NCI-H345 treated with DMSO at 0.1 percent for 48 hours (cell line): Measurements from ENCODE around the gene EEIG1.
A peak's percentile ranks its signal among the peaks of the same experiment; 100 is the strongest.
"Not testable (repeated sequence)": the region's sequence is repeated elsewhere in the genome, so short reads cannot be mapped to it uniquely, and the experiment has no call there.

ENCODE experiments used
- DNase-seq: peaks from one replicate; lab custom pipeline; 2025; ENCODE audit not compliant: unreplicated experiment; lab: John Stamatoyannopoulos, UW

The EEIG1 gene

GRCh38 chr9:127980706-127981558 lies at the start of gene EEIG1:
EEIG1 (minus strand) TSS chr9:127980989; CDS start chr9:127980137, 852 bp downstream.
- DNase-seq: peak; percentile 83

DNA sequence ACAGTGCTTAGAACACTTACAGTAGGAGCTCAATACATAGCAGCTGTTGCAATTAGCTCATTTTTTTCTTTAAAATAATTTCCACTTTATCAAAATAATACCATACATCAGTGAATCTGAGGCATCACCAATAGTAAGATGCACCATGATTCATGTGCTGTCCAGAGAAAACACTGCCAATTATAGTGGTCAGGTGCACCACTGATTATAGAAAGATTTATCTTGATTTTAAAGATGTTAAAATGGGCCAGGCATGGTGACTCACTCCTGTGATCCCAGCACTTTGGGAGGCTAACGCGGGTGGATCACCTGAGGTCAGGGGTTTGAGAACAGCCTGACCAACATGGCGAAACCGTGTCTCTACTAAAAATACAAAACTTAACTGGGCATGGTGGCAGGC lies 46.9 kb upstream of the EEIG1 start:
- DNase-seq: no peak

- no peak for DNase-seq
These were observed 46.2 kb upstream of the EEIG1 start for GRCh38 chr9:128026773-128027541.

GRCh38 chr9:128026255-128026772 lies 45.5 kb upstream of the EEIG1 start:
- DNase-seq: no peak

- DNase-seq: no peak
These were observed 44.9 kb upstream of the EEIG1 start for GRCh38 chr9:128025736-128026135.

DNA sequence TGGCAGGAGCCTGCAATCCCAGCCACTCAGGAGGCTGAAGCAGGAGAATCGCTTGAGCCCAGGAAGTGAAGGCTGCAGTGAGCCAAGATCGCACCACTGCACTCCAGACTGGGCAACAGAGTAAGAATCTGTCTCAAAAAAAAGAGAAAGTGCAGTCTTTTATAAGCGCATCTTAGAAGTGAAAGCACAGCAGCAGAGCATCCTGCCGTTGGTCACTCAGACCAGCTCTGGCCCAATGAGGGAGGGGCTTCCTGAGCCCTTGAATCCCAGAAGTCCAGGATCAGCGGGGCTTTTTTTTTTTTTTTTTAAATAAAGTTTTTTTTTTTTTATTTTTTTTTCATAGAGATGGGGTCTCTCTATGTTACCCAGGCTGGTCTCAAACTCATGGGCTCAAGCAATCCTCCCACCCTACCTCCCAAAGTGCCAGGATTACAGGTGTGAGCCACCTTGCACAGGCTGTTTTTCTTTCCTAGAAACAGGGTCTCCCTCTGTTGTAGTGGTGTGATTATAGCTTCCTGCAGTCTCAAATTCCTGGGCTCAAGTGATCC lies 44.0 kb upstream of the EEIG1 start:
- DNase-seq: no peak

DNA sequence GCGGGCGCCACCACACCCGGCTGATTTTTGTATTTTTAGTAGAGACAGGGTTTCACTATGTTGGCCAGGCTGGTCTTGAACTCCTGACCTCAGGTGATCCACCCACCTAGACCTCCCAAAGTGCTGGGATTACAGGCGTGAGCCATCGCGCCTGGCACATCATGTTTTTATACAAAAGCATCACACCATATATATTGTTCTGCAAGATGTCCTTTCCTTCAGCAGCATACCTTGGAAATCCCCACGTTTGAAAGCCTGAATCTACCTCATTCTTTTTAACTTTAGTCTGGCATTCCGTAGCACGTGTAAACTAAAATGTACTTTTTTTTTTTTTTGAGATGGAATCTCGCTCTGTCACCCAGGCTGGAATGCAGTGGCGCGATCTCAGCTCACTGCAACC lies 42.9 kb upstream of the EEIG1 start:
- DNase-seq: not testable (repeated sequence)

DNA sequence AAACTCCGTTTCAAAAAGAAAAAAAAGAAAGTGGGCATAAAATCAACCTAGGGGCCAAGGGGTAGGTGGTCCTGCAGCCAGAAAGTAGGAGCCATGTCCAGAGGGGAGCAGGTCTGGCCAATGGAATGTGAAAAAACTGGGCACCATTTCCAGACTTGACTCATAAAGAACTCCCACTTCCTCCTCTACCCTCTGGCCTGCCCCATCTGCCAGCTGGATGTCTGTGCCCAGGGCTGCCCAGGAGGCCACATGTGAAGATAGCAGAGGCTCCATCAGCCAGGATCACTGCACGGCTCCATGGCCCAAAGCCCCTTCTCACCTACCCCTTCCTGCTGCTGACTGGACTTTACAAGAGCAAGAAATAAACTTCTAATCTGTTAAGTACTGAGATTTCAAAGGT lies 42.1 kb upstream of the EEIG1 start:
- DNase-seq: no peak

DNA sequence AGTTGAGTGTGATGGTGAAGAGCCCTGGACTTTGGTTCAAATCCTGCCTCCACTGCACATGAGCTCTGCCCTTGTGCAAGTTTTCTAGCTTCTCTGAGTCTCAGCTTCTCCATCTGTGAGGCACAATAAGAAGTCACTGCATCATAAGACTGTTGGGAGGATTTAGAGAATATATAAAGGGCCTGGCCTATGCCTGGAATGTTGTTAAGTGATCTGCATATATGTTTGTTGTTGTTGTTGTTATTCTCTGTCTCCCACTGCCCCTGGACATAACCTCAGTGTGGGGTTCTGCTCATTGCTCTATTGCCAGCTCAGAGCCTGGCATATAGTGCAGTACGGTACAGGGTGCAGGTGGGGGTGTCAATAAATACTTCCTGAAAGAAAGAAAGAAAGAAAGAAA lies 40.3 kb upstream of the EEIG1 start:
- no peak for DNase-seq

GRCh38 chr9:128020692-128021091 lies 39.9 kb upstream of the EEIG1 start:
- DNase-seq: no peak

GRCh38 chr9:128015696-128016095 lies 34.9 kb upstream of the EEIG1 start:
- no peak for DNase-seq

DNA sequence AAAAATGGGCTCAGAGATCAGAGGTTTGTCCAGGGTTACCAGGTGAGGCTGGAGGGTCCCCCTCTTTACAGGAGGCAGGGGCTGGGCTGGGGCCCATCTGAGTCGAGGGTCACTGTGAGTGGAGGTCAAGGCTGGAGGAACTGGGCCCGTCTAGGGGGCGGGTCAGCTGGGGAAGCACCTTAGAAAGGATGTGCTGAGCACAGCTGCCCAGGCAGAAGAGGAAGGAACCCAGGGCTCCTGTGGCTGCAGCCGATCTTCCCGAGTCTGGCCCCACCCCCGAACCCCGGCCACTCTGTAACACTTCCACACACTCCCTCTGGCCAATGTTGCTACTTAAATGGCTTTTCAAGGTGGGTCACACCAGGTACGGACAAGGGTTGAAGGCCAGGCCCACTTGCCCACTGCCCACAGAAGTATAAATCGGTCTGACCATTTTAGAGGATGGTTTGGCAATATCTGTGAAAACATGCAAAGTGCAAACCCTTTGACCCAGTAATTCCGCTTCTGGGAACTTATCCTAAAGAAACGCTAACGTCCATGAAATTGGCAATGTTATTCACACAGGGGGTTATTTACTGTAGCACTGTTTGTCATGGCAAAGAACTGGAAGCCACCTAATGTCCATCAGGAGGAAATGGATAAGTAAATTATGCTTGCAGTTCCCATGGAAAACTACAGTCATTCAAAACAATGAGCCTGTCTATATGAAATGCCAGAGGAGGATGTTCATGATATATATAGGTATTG lies 30.5 kb upstream of the EEIG1 start:
- no peak for DNase-seq

DNA sequence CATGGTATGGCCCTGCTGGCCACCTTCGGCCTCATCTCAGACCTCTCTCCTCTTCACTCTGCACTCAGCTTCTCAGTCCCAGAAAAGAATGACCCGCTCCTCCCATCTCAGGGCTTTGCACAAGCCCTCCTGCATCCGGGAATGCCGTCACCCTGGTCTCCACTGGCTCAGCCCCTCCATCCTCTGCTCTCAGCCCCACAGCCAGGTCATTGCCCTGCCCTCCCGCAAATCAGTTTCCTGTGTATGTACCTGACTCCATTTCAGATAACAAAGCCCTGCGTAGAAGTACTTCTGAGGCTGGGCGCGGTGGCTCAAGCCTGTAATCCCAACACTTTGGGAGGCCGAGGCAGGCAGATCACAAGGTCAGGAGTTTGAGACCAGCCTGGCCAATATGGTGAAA lies 28.9 kb upstream of the EEIG1 start:
- no peak for DNase-seq

GRCh38 chr9:128008171-128008570 lies 27.4 kb upstream of the EEIG1 start:
- DNase-seq: no peak

DNA sequence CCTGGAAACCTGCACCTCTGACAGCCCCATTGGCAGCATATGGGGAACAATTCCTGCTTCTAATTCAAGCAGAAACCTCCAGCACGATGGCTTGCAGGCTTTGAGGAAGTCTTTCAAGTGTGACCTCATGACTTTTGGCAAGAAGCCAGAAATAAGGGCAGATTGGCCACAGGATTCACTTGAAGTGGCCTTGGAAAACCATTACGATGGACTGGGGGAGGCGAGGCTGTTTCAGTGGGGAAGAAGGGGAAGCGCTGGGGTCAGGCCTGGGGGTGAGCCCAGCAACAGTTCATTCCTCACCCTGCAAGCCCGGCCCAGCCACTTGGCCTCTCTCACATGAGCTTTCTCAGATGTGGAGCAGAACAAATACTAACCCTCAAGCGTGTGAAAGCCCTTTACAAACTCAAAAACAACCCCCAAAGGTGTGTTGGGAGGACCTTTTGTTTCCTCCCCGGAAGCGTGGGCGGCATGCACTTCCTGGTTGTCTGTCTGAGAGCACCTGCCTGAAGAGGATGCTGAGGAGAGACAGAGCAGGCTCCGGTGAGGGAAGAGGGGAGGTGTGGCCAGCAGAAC lies 26.9 kb upstream of the EEIG1 start:
- no peak for DNase-seq

DNA sequence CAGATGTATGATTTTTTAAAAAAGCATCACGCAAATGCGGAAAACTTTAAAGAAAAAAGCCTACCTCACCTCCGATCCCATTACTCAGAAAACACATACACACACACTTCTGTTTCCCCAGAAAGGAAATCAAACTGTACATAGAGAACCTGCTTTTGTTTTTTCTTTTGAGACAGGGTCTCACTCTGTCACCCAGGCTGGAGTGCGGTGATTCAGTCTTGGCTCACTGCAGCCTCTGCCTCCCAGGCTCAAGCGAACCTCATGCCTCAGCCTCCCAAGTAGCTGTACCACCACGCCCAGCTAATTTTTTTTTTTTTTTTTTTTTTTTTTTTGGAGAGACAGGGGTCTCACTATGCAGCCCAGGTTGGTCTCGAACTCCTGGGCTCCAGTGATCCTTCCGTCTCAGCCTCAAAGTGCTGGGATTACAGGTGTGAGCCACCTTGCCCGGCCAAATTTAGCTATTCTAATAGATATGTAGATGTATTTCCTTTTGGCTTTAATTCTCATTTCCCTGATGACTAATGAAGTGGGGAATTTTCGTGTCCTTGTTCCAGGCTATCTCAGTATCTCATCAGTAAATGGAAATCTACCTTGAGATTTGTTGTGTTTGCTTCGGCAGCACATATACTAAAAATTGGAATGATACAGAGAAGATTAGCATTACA lies 25.7 kb upstream of the EEIG1 start:
- DNase-seq: no peak

- DNase-seq: no peak
These were observed 25.1 kb upstream of the EEIG1 start for GRCh38 chr9:128005923-128006322.

DNA sequence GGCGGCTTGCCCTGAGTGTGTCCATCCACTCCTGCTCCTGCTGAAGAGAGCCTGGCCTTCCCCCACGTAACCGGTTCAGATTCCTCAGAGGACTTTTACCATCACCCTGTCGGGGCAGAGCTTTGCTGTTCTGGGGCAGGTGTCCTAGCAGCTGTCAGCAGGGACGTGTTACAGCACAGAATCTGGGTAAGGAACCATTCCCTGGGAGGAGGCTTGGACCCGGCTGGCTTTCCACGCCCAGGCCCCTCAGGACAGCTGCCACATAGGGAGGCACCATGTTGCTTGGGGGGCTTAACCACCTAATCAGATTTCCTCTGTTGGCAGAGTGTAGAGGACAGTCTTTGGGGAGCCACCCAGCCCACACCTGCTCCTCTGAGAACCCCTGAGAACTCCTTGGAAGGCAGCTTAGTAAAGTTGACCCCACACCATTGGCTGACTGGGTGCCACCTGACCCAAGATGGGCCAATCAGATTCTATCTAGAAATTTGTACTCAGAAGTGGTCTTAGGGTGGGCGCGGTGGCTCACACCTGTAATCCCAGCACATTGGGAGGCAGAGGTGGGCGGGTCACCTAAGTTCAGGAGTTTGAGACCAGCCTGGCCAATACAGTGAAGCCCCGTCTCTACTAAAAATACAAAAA lies 23.3 kb upstream of the EEIG1 start:
- no peak for DNase-seq

DNA sequence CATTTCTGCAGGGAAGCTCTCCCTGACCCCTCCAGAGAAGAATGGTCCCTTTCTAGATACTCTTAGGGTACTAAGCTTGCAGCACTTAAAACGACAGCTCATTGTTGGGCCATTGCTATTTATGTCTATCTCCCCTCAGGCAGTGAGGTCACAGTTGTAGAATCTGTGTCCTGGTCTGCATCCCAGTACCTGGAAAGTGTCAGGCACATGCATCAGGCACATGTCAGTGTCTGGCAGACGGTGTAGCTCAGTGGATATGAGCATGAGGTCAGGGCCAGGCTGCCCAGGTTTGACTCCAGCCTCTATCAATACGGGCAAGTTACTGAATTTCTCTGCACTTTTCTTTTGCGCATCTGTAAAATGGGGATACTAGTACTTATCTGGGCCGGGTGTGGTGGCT lies 22.2 kb upstream of the EEIG1 start:
- no peak for DNase-seq
